GM19467 (cell line): ENCODE results near the gene SPEM2.

Source experiments
- ATAC-seq: cut with Tn5 transposase; IDR thresholded peaks from one replicate; pipeline ENCODE4 v1.9.1; 2021; ENCODE audit warnings: mild to moderate bottlenecking, moderate library complexity; ENCODE audit not compliant: unreplicated experiment

Gene SPEM2

GRCh38 chr17:7440113-7440833 lies 14.9 kb downstream of the SPEM2 start:
- no peak for ATAC-seq

GRCh38 chr17:7440834-7441195 lies 15.4 kb downstream of the SPEM2 start:
- ATAC-seq: no peak

- ATAC-seq: no peak
These were observed 15.8 kb downstream of the SPEM2 start for GRCh38 chr17:7441266-7441665.

GRCh38 chr17:7442142-7442541 lies 16.7 kb downstream of the SPEM2 start:
- ATAC-seq: no peak

- no peak for ATAC-seq
These were observed 18.4 kb downstream of the SPEM2 start for GRCh38 chr17:7443499-7444485.

- no peak for ATAC-seq
These were observed 19.5 kb downstream of the SPEM2 start, which contains the start of gene CHRNB1 for GRCh38 chr17:7444682-7445618. CHRNB1 (plus strand) TSS chr17:7445061; CDS start chr17:7445128, 67 bp downstream.

- no peak for ATAC-seq
These were observed 20.2 kb downstream of the SPEM2 start for GRCh38 chr17:7445619-7445968.

- ATAC-seq: no peak
These were observed 23.0 kb downstream of the SPEM2 start for GRCh38 chr17:7448461-7448860.

GRCh38 chr17:7459961-7460545 lies 34.6 kb downstream of the SPEM2 start:
- ATAC-seq: no peak

- ATAC-seq: no peak
These were observed 35.6 kb downstream of the SPEM2 start for GRCh38 chr17:7460850-7461660.

GRCh38 chr17:7462474-7463371 lies 37.3 kb downstream of the SPEM2 start:
- no peak for ATAC-seq

GRCh38 chr17:7463372-7463846 lies 38.0 kb downstream of the SPEM2 start:
- ATAC-seq: no peak

- ATAC-seq: no peak
These were observed 38.7 kb downstream of the SPEM2 start for GRCh38 chr17:7464081-7464480.

GRCh38 chr17:7465597-7466275 lies 40.3 kb downstream of the SPEM2 start:
- ATAC-seq: no peak

- ATAC-seq: no peak
These were observed 40.9 kb downstream of the SPEM2 start for GRCh38 chr17:7466318-7466638.

- no peak for ATAC-seq
These were observed 41.4 kb downstream of the SPEM2 start for GRCh38 chr17:7466639-7467341.

GRCh38 chr17:7467498-7467897 lies 42.1 kb downstream of the SPEM2 start:
- ATAC-seq: no peak

- ATAC-seq: no peak
These were observed 42.9 kb downstream of the SPEM2 start for GRCh38 chr17:7468290-7468689.
